ENCODE results near the gene CPNE5. TPM values are rescaled to one million over a fixed set of nuclear protein-coding genes. Genes with fewer than 3 reads are reported as not detected.

The CPNE5 gene
- polyA plus RNA-seq, 1 of the 3 experiments (the other 2 are of a cell fraction) = 0.30 TPM

GRCh38 chr6:36735110-36736071, 103.9 kb downstream of the CPNE5 start (continued):
- no peak for TF ChIP-seq PBX3 (IDR thresholded peaks at IDR 0.05)

- Histone ChIP-seq H3K27ac (ENCODE audit: low read depth in 2 of 2, low read length in 1 of 2) (no peak overlapping the region), H3K79me2 (ENCODE audit: insufficient read depth) (no peaks in the 10 kb centered on the region), H2AFZ (ENCODE audit: low read depth) (no peak overlapping the region), H3K9me3 (no peaks in the 10 kb centered on the region), H3F3A (replicated peaks; ENCODE audit: insufficient read depth) (no peaks in the 10 kb centered on the region), H3K4me1 (ENCODE audit: control insufficient read depth in 1 of 2, insufficient read depth in 2 of 2, low read depth in 1 of 2, low read length in 1 of 2) (peaks cover 0 to 10% of the 10 kb centered on the region in 2 experiments; a peak in 1 of 4 replicates), H3K9me2 (no peaks in the 10 kb centered on the region), H3K9ac (no peak overlapping the region), H3K4me2 (no peak overlapping the region), H3K27me3 (ENCODE audit: insufficient read depth) (no peaks in the 10 kb centered on the region), H4K20me1 (ENCODE audit: insufficient read depth) (no peaks in the 10 kb centered on the region), H3K4me3 (ENCODE audit: low read depth in 2 of 2, low read length in 1 of 2) (no peak overlapping the region), H3K36me3 (replicated peaks in 1 of 2; ENCODE audit: control insufficient read depth in 1 of 2, insufficient read depth in 2 of 2, low read length in 1 of 2) (no peaks in the 10 kb centered on the region)
- ChIA-PET CTCF (interaction anchor here (3.0 to 4.9 kb wide), 2 partner anchors 10 to 24 kb away, joined by 13 to 21 read pairs; no protein-coding TSS in a partner anchor), POLR2A (no interaction called here)
- DNase-seq = no peak
- 88% methylated on average over 4 of the region's 7 CpGs for WGBS (ENCODE audit: low lambda C conversion rate)
- TF ChIP-seq NRF1 (IDR thresholded peaks at IDR 0.05; ENCODE audit: low read depth, low read length) = no peak
These were observed 104.7 kb downstream of the CPNE5 start for GRCh38 chr6:36734486-36735060.

GRCh38 chr6:36733300-36733699, 105.9 kb downstream of the CPNE5 start:
- Histone ChIP-seq H2AFZ (ENCODE audit: low read depth) (no peak overlapping the region), H3K9ac (no peak overlapping the region), H4K20me1 (ENCODE audit: insufficient read depth) (no peaks in the 10 kb centered on the region), H3K27me3 (ENCODE audit: insufficient read depth) (no peaks in the 10 kb centered on the region), H3K4me2 (no peak overlapping the region), H3K79me2 (ENCODE audit: insufficient read depth) (no peaks in the 10 kb centered on the region), H3K27ac (ENCODE audit: low read depth in 2 of 2, low read length in 1 of 2) (no peak overlapping the region), H3K4me3 (ENCODE audit: low read depth in 2 of 2, low read length in 1 of 2) (no peak overlapping the region), H3K36me3 (replicated peaks in 1 of 2; ENCODE audit: control insufficient read depth in 1 of 2, insufficient read depth in 2 of 2, low read length in 1 of 2) (no peaks in the 10 kb centered on the region), H3K9me3 (no peaks in the 10 kb centered on the region), H3K9me2 (no peaks in the 10 kb centered on the region), H3F3A (replicated peaks; ENCODE audit: insufficient read depth) (no peaks in the 10 kb centered on the region), H3K4me1 (ENCODE audit: control insufficient read depth in 1 of 2, insufficient read depth in 2 of 2, low read depth in 1 of 2, low read length in 1 of 2) (peaks cover 0 to 10% of the 10 kb centered on the region in 2 experiments; a peak in 1 of 4 replicates)
- DNase-seq = no peak
- CTCF ChIA-PET = interaction anchor here (1.0 to 4.9 kb wide), 3 partner anchors 9 to 53 kb away, joined by 4 to 21 read pairs (median 13); no protein-coding TSS in a partner anchor
- POLR2A ChIA-PET = interaction anchor here (0.6 kb wide), 1 partner anchor 118 kb away, joined by 7 read pairs; no protein-coding TSS in a partner anchor
- WGBS (ENCODE audit: low lambda C conversion rate) = 85% methylated on average over 5 of the region's 5 CpGs
- no peak for TF ChIP-seq CTCF (IDR thresholded peaks at IDR 0.05)
- no peak for TF ChIP-seq RAD21 (IDR thresholded peaks at IDR 0.05; ENCODE audit: low read length)
- no peak for TF ChIP-seq MXI1 (IDR thresholded peaks at IDR 0.05; ENCODE audit: low read depth, low read length)
- no peak for TF ChIP-seq JUND (IDR thresholded peaks at IDR 0.05)
- TF ChIP-seq SIN3A (IDR thresholded peaks at IDR 0.05; ENCODE audit: borderline replicate concordance, low read depth, low read length) = no peak
- no peak for TF ChIP-seq NFIC (IDR thresholded peaks at IDR 0.05; ENCODE audit: borderline replicate concordance)
- TF ChIP-seq EP300 (IDR thresholded peaks at IDR 0.05; ENCODE audit: borderline replicate concordance in 1 of 2, low read depth in 1 of 2, low read length in 1 of 2) = no peak
- TF ChIP-seq RCOR1 (IDR thresholded peaks at IDR 0.05; ENCODE audit: low read length) = no peak
- TF ChIP-seq IRF3 (IDR thresholded peaks at IDR 0.05; ENCODE audit: low read depth, low read length) = no peak
- TF ChIP-seq REST (IDR thresholded peaks at IDR 0.05; ENCODE audit: low read depth, low read length) = no peak
